RWPE2 (cell line): ENCODE measurements around the gene KTN1.
A peak's percentile ranks its signal among the peaks of the same experiment; 100 is the strongest.

Source experiments
- ATAC-seq: fragments of 200-7000 bp; cut with Tn5 transposase; 3 replicates; pipeline ENCODE4 v1.9.1; 2021; ENCODE audit warnings: low read depth
- DNase-seq: peaks from one replicate; pipeline ENCODE4 v3.0.0-alpha.2; 2020; ENCODE audit warnings: low spot score
- H3K27ac ChIP-seq: fragments of 450-650 bp; 2 replicates; pipeline ENCODE4 v1.5.1; 2017; ENCODE audit warnings: mild to moderate bottlenecking; ENCODE audit not compliant: poor library complexity, severe bottlenecking
- H3K27me3 ChIP-seq: fragments of 250-450 bp; sonication (Bioruptor Pico); 2 replicates; pipeline ENCODE4 v1.5.1; 2021; ENCODE audit warnings: mild to moderate bottlenecking, moderate library complexity; ENCODE audit not compliant: insufficient read depth, poor library complexity, severe bottlenecking
- H3K36me3 ChIP-seq: fragments of 250-450 bp; sonication (Bioruptor Pico); 2 replicates; pipeline ENCODE4 v1.5.1; 2020; ENCODE audit warnings: low read depth, mild to moderate bottlenecking, moderate library complexity
- H3K4me1 ChIP-seq: fragments of 250-450 bp; sonication (Bioruptor Pico); 2 replicates; pipeline ENCODE4 v1.5.1; 2021; ENCODE audit warnings: mild to moderate bottlenecking, moderate library complexity; ENCODE audit not compliant: insufficient read depth, poor library complexity, severe bottlenecking
- H3K4me3 ChIP-seq: fragments of 250-450 bp; sonication (Bioruptor Pico); 2 replicates; pipeline ENCODE4 v1.5.1; 2021; ENCODE audit warnings: mild to moderate bottlenecking, moderate library complexity; ENCODE audit not compliant: severe bottlenecking
- H3K9me3 ChIP-seq: fragments of 250-450 bp; sonication (Bioruptor Pico); 2 replicates; pipeline ENCODE4 v1.5.1; 2021; ENCODE audit warnings: mild to moderate bottlenecking, moderate library complexity; ENCODE audit not compliant: severe bottlenecking
- CTCF ChIP-seq: fragments of 450-650 bp; IDR thresholded peaks from one replicate; pipeline ENCODE4 v1.5.1; 2017; ENCODE audit warnings: mild to moderate bottlenecking, moderate library complexity; ENCODE audit not compliant: poor library complexity, severe bottlenecking

KTN1 gene

DNA sequence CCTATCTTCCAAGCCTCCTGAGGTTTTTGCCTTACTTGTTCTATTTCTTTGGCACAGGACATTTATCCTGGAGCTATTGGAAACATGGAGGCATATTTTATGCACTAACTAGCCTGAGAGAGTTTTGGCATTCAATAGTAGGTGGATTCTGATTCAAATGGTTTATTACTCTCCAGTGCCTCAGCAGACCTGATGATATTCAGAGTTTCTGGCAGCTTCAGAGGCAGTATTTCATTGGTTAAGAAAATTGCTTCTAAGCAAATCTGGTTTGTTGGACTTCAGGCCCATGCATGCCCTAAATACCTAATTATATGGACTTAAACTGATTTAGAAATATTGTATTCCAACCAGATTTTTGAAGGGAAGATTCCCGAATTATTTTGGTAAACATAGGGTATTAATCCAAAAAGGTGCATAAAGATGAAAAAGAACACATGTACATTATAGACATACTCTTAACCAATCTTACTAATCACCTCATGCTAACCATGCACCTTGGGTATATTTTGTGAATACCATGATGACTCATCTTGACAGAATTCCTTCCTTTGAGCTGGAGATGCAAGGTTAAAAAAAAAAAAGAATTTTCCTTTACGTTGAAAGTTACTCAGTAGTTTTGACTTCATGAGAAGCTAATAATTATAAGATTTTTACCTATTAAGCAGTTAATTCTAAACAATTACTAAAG is 44.3 kb upstream of the KTN1 start:
- peak overlapping the region; percentile 60 for H3K27ac ChIP-seq
- no peaks in the 10 kb centered on the region for H3K36me3 ChIP-seq
- ATAC-seq: peak; percentile 91
- TF ChIP-seq CTCF: no peak
- no peak for DNase-seq
- H3K4me3 ChIP-seq: no peak overlapping the region
- peaks cover 13% of the 10 kb centered on the region for H3K4me1 ChIP-seq
- peaks cover 3% of the 10 kb centered on the region for H3K9me3 ChIP-seq
- no peaks in the 10 kb centered on the region for H3K27me3 ChIP-seq

- TF ChIP-seq CTCF: no peak
- Histone ChIP-seq H3K4me1 (peaks cover 18% of the 10 kb centered on the region), H3K4me3 (no peak overlapping the region), H3K27ac (peak overlapping the region; percentile 60), H3K27me3 (no peaks in the 10 kb centered on the region), H3K36me3 (no peaks in the 10 kb centered on the region), H3K9me3 (peaks cover 3% of the 10 kb centered on the region)
- no peak for DNase-seq
- peak; percentile 33; the same call in 1 of the 3 replicates for ATAC-seq
Measured at GRCh38 chr14:55536204-55536708, 43.8 kb upstream of the KTN1 start.

DNA sequence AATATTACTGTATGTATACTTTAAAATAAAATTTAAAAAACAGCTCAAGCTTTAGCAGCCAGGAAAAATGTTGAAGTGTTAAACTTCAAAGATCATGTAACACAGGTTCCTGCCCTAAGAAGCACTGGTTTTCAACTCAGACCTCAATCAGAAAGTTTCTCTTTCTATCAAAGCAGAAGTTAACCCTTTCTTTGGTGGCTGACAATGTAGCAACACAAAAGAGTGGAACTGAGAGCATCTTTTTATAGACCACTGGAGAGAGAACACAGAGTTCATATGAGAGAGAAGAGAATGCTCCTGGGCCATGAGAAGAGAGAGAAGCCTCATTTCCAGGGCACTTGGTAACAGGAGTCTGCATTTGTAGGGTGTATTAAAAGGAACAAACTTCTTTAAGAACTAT is 42.2 kb upstream of the KTN1 start:
- no peak overlapping the region for H3K4me3 ChIP-seq
- H3K27ac ChIP-seq: no peak overlapping the region
- no peaks in the 10 kb centered on the region for H3K36me3 ChIP-seq
- no peaks in the 10 kb centered on the region for H3K27me3 ChIP-seq
- DNase-seq (no peak), ATAC-seq (no peak)
- peaks cover 3% of the 10 kb centered on the region for H3K9me3 ChIP-seq
- H3K4me1 ChIP-seq: peaks cover 30% of the 10 kb centered on the region
- no peak for TF ChIP-seq CTCF

GRCh38 chr14:55539975-55540374 is 40.0 kb upstream of the KTN1 start:
- H3K27me3 ChIP-seq: no peaks in the 10 kb centered on the region
- no peak for TF ChIP-seq CTCF
- no peak for ATAC-seq
- no peak overlapping the region for H3K27ac ChIP-seq
- peaks cover 30% of the 10 kb centered on the region for H3K4me1 ChIP-seq
- H3K9me3 ChIP-seq: peaks cover 3% of the 10 kb centered on the region
- H3K4me3 ChIP-seq: no peak overlapping the region
- no peak for DNase-seq
- no peaks in the 10 kb centered on the region for H3K36me3 ChIP-seq
